ENCODE data around the gene IL1RL2.

The IL1RL2 gene

GRCh38 chr2:102226612-102227391 is 40.0 kb downstream of the IL1RL2 start:
- ATAC-seq: peak; percentile 23; the same call in 2 of the 3 replicates
- TF ChIP-seq RARB (CRISPR knock-in tag; IDR thresholded peaks at IDR 0.05) (no peak), TCF4 (CRISPR knock-in tag; IDR thresholded peaks at IDR 0.05; ENCODE audit: borderline replicate concordance) (no peak), GLIS3 (CRISPR knock-in tag; IDR thresholded peaks at IDR 0.05) (no peak), PPARA (CRISPR knock-in tag; IDR thresholded peaks at IDR 0.05; ENCODE audit: borderline replicate concordance) (no peak), ARNTL (CRISPR knock-in tag; IDR thresholded peaks at IDR 0.05; ENCODE audit: borderline replicate concordance, low read depth) (no peak), ESRRG (CRISPR knock-in tag; IDR thresholded peaks at IDR 0.05) (no peak), ZFP30 (CRISPR knock-in tag; IDR thresholded peaks at IDR 0.05) (no peak), ZNF565 (CRISPR knock-in tag; conservative IDR thresholded peaks at IDR 0.05; ENCODE audit: low read depth) (no peak), POU6F1 (CRISPR knock-in tag; IDR thresholded peaks at IDR 0.05; ENCODE audit: borderline replicate concordance, low read depth) (no peak), CSDC2 (CRISPR knock-in tag; IDR thresholded peaks at IDR 0.05) (no peak), ZNF70 (CRISPR knock-in tag; IDR thresholded peaks at IDR 0.05) (no peak), CSRNP3 (CRISPR knock-in tag; IDR thresholded peaks at IDR 0.05) (no peak), CREB5 (CRISPR knock-in tag; IDR thresholded peaks at IDR 0.05; ENCODE audit: low read depth) (no peak), SNAI2 (CRISPR knock-in tag; IDR thresholded peaks at IDR 0.05) (no peak), TSHZ2 (CRISPR knock-in tag; IDR thresholded peaks at IDR 0.05) (no peak), ZNF8 (CRISPR knock-in tag; IDR thresholded peaks at IDR 0.05) (no peak)

- no peak for TF ChIP-seq TOX (CRISPR knock-in tag; IDR thresholded peaks at IDR 0.05; ENCODE audit: borderline replicate concordance)
- no peak for TF ChIP-seq CSRNP3 (CRISPR knock-in tag; IDR thresholded peaks at IDR 0.05)
- TF ChIP-seq ZNF70 (CRISPR knock-in tag; IDR thresholded peaks at IDR 0.05): no peak
- TF ChIP-seq OSR1 (CRISPR knock-in tag; IDR thresholded peaks at IDR 0.05): no peak
- TF ChIP-seq SNAI2 (CRISPR knock-in tag; IDR thresholded peaks at IDR 0.05): no peak
- TF ChIP-seq ESRRG (CRISPR knock-in tag; IDR thresholded peaks at IDR 0.05): no peak
- TF ChIP-seq CREB5 (CRISPR knock-in tag; IDR thresholded peaks at IDR 0.05; ENCODE audit: low read depth): no peak
- no peak for TF ChIP-seq ZNF565 (CRISPR knock-in tag; conservative IDR thresholded peaks at IDR 0.05; ENCODE audit: low read depth)
- no peak for TF ChIP-seq TSHZ2 (CRISPR knock-in tag; IDR thresholded peaks at IDR 0.05)
- TF ChIP-seq GLIS3 (CRISPR knock-in tag; IDR thresholded peaks at IDR 0.05): no peak
- no peak for TF ChIP-seq POU6F1 (CRISPR knock-in tag; IDR thresholded peaks at IDR 0.05; ENCODE audit: borderline replicate concordance, low read depth)
- TF ChIP-seq ZC3H10 (CRISPR knock-in tag; IDR thresholded peaks at IDR 0.05): no peak
- no peak for TF ChIP-seq RARB (CRISPR knock-in tag; IDR thresholded peaks at IDR 0.05)
- ATAC-seq: no peak
Measured at GRCh38 chr2:102229141-102229769, 42.4 kb downstream of the IL1RL2 start.

Data from SK-N-SH treated with all-trans-retinoic acid at 6 μM for 48 hours (cell line).